Transverse colon (tissue), 4 donors: ENCODE results near the gene OSBPL3. TPM values are rescaled to one million over a fixed set of nuclear protein-coding genes. Genes with fewer than 3 reads are reported as not detected.

Experiments
- DNase-seq: peaks from one replicate; pipeline ENCODE4 v3.0.0-alpha.2; 2019
- H3K27ac ChIP-seq, 4 donors: fragments of 200-600 bp; sonication (generic); 2 replicates each; pipeline ENCODE4 v1.5.1; 2016 to 2018; ENCODE audit warnings: inconsistent platforms in 4 of 4
- H3K27me3 ChIP-seq: fragments of 200-600 bp; sonication (generic); 2 replicates; pipeline ENCODE4 v1.5.1; 2017; ENCODE audit warnings: inconsistent platforms
- H3K36me3 ChIP-seq, 4 donors: fragments of 200-600 bp; sonication (generic); 2 replicates each; pipeline ENCODE4 v1.5.1; 2017 to 2019; ENCODE audit warnings: inconsistent platforms in 4 of 4
- H3K4me1 ChIP-seq, 4 donors: fragments of 200-600 bp; sonication (generic); 2 replicates each; pipeline ENCODE4 v1.5.1; 2017 to 2020; ENCODE audit warnings: inconsistent platforms in 4 of 4
- H3K4me3 ChIP-seq, 4 donors: fragments of 200-600 bp; sonication (generic); 1 replicate in 1 of 4; 2 replicates in 3 of 4; pipeline versions ENCODE4 v1.5.1 to v1.6.1; 2017 to 2019; ENCODE audit warnings: inconsistent platforms in 4 of 4
- H3K9me3 ChIP-seq, 2 donors: fragments of 200-600 bp; sonication (generic); 2 replicates each; pipeline ENCODE4 v1.5.1; 2017 to 2019; ENCODE audit warnings: inconsistent platforms in 2 of 2
- CTCF ChIP-seq, 5 experiments: fragments of 200-600 bp in 3 of 5; fragments of 450-650 bp in 2 of 5; sonication (generic) in 3 of 5; IDR thresholded peaks; 1 replicate in 2 of 5; 2 replicates in 3 of 5; pipeline ENCODE4 v1.5.1; 2016 to 2017; ENCODE audit warnings: antibody characterized with exemption in 5 of 5, inconsistent platforms in 3 of 5, mild to moderate bottlenecking in 2 of 5, moderate library complexity in 1 of 5
- EP300 ChIP-seq: sonication (generic); formaldehyde crosslinking; IDR thresholded peaks from one replicate; pipeline ENCODE4 v1.6.1; 2017; ENCODE audit warnings: antibody characterized with exemption, low read depth
- POLR2A ChIP-seq: fragments of 450-650 bp; IDR thresholded peaks from one replicate; pipeline ENCODE4 v1.6.1; 2016; ENCODE audit warnings: antibody characterized with exemption, mild to moderate bottlenecking, moderate library complexity
- POLR2AphosphoS5 ChIP-seq, 3 donors: sonication (generic); formaldehyde crosslinking; IDR thresholded peaks; one replicate each; pipeline ENCODE4 v1.6.1; 2016; ENCODE audit warnings: antibody characterized with exemption in 3 of 3
- WGBS, 2 donors: methylation state at CpG; one replicate each; pipeline ENCODE4 v1.1.5; 2018; ENCODE audit warnings: low coverage in 1 of 2; 5-methylcytosine and 5-hydroxymethylcytosine counted together
- in situ Hi-C, 4 donors: fragments of 200-750 bp; cut with MboI; loops; one replicate each; pipeline versions ENCODE4 v1.15.0 to v1.15.1; 2017; ENCODE audit warnings: low sequenced_read_pairs in 3 of 4, low pct_ligation_motif_present in 1 of 4, low pct_unique_long_range_greater_than_20kb in 1 of 4
- intact Hi-C: fragments of 100-400 bp; cut with DNase I; formaldehyde crosslinking; loops from one replicate; pipeline ENCODE4 v1.15.1; 2023; ENCODE audit warnings: low total_unique reads
- total RNA-seq, 4 donors: library from RNA; depleted of rRNA; stranded (reverse); fragments of >200 nt; gene quantifications; one replicate each; pipeline ENCODE4 v1.1.0, GENCODE V29; 2016

OSBPL3 gene
- total RNA-seq, 4 donors from 2014 or later = 6.7 to 20.6 (median 8.0) TPM

GRCh38 chr7:24912874-24913514 is 67.0 kb downstream of the OSBPL3 start:
- TF ChIP-seq EP300 (no peak), CTCF (IDR thresholded peaks at IDR 0.05) (no peak), POLR2A (no peak), POLR2AphosphoS5 (IDR thresholded peaks at IDR 0.05) (no peak)
- no peaks in the 10 kb centered on the region for H3K9me3 ChIP-seq
- H3K27me3 ChIP-seq = no peaks in the 10 kb centered on the region
- no peak overlapping the region for H3K27ac ChIP-seq
- intact Hi-C loops (no loop called here), in situ Hi-C loops (no loop called here)
- 89 to 90% methylated on average over 2 to 8 of the region's 8 CpGs for WGBS, 2 donors
- no peaks in the 10 kb centered on the region for H3K4me1 ChIP-seq
- H3K4me3 ChIP-seq = no peak overlapping the region
- DNase-seq = peak; percentile 36
- H3K36me3 ChIP-seq = no peaks in the 10 kb centered on the region

GRCh38 chr7:24912424-24912823 is 67.6 kb downstream of the OSBPL3 start:
- no peak for DNase-seq
- TF ChIP-seq POLR2A (no peak), CTCF (IDR thresholded peaks at IDR 0.05) (no peak), EP300 (no peak), POLR2AphosphoS5 (IDR thresholded peaks at IDR 0.05) (no peak)
- Histone ChIP-seq H3K4me3 (no peak overlapping the region), H3K27me3 (no peaks in the 10 kb centered on the region), H3K36me3 (no peaks in the 10 kb centered on the region), H3K4me1 (no peaks in the 10 kb centered on the region), H3K9me3 (no peaks in the 10 kb centered on the region), H3K27ac (no peak overlapping the region)
- intact Hi-C loops = no loop called here
- 77% methylated on average over 4 of the region's 4 CpGs; no CpG with 5 or more reads in 1 of the 2 donors for WGBS, 2 donors
- in situ Hi-C loops = no loop called here

DNA sequence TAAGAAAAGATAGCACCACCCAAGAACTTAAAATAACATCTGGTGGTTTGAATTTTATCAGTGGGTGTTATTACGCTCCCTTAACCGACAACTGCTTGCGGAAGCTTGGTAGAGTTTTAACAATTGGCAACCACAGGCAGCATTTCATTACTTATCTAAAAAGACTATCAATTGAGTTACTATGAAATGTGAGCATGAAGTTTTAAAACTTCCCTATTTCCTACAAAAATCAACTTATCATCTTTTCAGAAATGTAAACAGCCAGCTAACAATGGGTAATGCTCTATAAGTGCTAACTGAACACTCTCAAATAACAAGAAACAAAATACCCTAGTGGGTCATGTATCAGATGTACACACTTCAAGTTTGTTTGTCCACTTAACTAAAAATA is 68.8 kb downstream of the OSBPL3 start:
- H3K4me3 ChIP-seq = no peak overlapping the region
- 62 to 73% methylated on average over 3 of the region's 3 CpGs for WGBS, 2 donors

GRCh38 chr7:24910551-24911212 is 69.3 kb downstream of the OSBPL3 start:
- DNase-seq = no peak
- H3K9me3 ChIP-seq = no peaks in the 10 kb centered on the region
- in situ Hi-C loops (no loop called here), intact Hi-C loops (no loop called here)
- no peaks in the 10 kb centered on the region for H3K36me3 ChIP-seq
- H3K27me3 ChIP-seq = no peaks in the 10 kb centered on the region
- H3K27ac ChIP-seq = peak overlapping the region in 1 of 4 donors; percentile 17
- H3K4me3 ChIP-seq = no peak overlapping the region
- TF ChIP-seq EP300 = no peak
- no peak for TF ChIP-seq POLR2A
- TF ChIP-seq CTCF (IDR thresholded peaks at IDR 0.05) = no peak
- no peak for TF ChIP-seq POLR2AphosphoS5 (IDR thresholded peaks at IDR 0.05)
- WGBS, 2 donors = 72 to 93% methylated on average over 2 to 4 of the region's 4 CpGs
- H3K4me1 ChIP-seq = no peaks in the 10 kb centered on the region

More for the DNA sequence above, 68.8 kb downstream of the OSBPL3 start:
- no peaks in the 10 kb centered on the region for H3K9me3 ChIP-seq
- DNase-seq = no peak
- intact Hi-C loops = no loop called here
- no peaks in the 10 kb centered on the region for H3K36me3 ChIP-seq
- no peaks in the 10 kb centered on the region for H3K27me3 ChIP-seq
- in situ Hi-C loops = no loop called here
- TF ChIP-seq POLR2AphosphoS5 (IDR thresholded peaks at IDR 0.05) (no peak), EP300 (no peak), POLR2A (no peak), CTCF (IDR thresholded peaks at IDR 0.05) (no peak)
- no peaks in the 10 kb centered on the region for H3K4me1 ChIP-seq
- H3K27ac ChIP-seq = no peak overlapping the region
